Naive thymus-derived CD4-positive, alpha-beta T cell (primary cell): ENCODE data around the gene KCNK15. TPM values are rescaled to one million over a fixed set of nuclear protein-coding genes. Genes with fewer than 3 reads are reported as not detected.

ENCODE experiments used
- ATAC-seq: fragments of 150-1000 bp; cut with Tn5 transposase; 2 replicates; pipeline ENCODE4 v1.10.0; 2021; ENCODE audit warnings: mild to moderate bottlenecking, moderate library complexity
- CTCF ChIA-PET: fragments of 350-600 bp; sonication (Branson Sonifier 250); formaldehyde crosslinking; loops from one replicate; lab custom pipeline; 2021; ENCODE audit warnings: antibody characterized with exemption; lab: Charles Lee
- POLR2A ChIA-PET: fragments of 350-600 bp; sonication (Branson Sonifier 250); formaldehyde crosslinking; loops from one replicate; lab custom pipeline; 2021; ENCODE audit warnings: antibody characterized with exemption, inconsistent platforms; lab: Charles Lee
- DNase-seq, 9 donors: peaks; one replicate each; pipeline versions ENCODE4 v3.0.0 to v3.0.0-alpha.2; 2020 to 2022; ENCODE audit warnings: mixed read lengths in 1 of 9
- H3K27ac ChIP-seq: one replicate; pipeline ENCODE4 v1.7.0; 2013; ENCODE audit warnings: mild to moderate bottlenecking, low read depth, low read length, moderate library complexity
- H3K27me3 ChIP-seq, 2 donors: one replicate each; pipeline ENCODE4 v1.7.0; 2013; ENCODE audit warnings: low read length in 2 of 2, mild to moderate bottlenecking in 2 of 2, moderate library complexity in 2 of 2; ENCODE audit not compliant: control insufficient read depth in 2 of 2, insufficient read depth in 2 of 2
- H3K36me3 ChIP-seq, 3 experiments: 1 replicate in 2 of 3; 2 replicates in 1 of 3; pipeline ENCODE4 v1.7.0; 2013; ENCODE audit warnings: low read length in 3 of 3, mild to moderate bottlenecking in 3 of 3, moderate library complexity in 1 of 3; ENCODE audit not compliant: insufficient read depth in 3 of 3, control insufficient read depth in 2 of 3
- H3K4me1 ChIP-seq, 2 donors: one replicate each; pipeline ENCODE4 v1.7.0; 2013; ENCODE audit warnings: low read length in 2 of 2, mild to moderate bottlenecking in 2 of 2, moderate library complexity in 1 of 2; ENCODE audit not compliant: control insufficient read depth in 2 of 2, insufficient read depth in 2 of 2
- H3K4me3 ChIP-seq: 2 replicates; pipeline ENCODE4 v1.7.0; 2013; ENCODE audit warnings: mild to moderate bottlenecking, low read length
- H3K9me3 ChIP-seq, 3 experiments: 1 replicate in 2 of 3; 2 replicates in 1 of 3; pipeline ENCODE4 v1.7.0; 2013; ENCODE audit warnings: low read length in 3 of 3; ENCODE audit not compliant: control insufficient read depth in 2 of 3
- H3K27ac Mint-ChIP-seq, 9 donors: one replicate each; pipeline ENCODE4 v1.8.0; 2020 to 2022; ENCODE audit warnings: mixed read lengths in 9 of 9, mild to moderate bottlenecking in 8 of 9, moderate library complexity in 5 of 9, inconsistent platforms in 2 of 9
- H3K27me3 Mint-ChIP-seq, 5 donors: one replicate each; pipeline ENCODE4 v1.8.0; 2021 to 2022; ENCODE audit warnings: mixed read lengths in 5 of 5, mild to moderate bottlenecking in 1 of 5
- H3K36me3 Mint-ChIP-seq, 5 donors: one replicate each; pipeline ENCODE4 v1.8.0; 2020 to 2022; ENCODE audit warnings: mixed read lengths in 5 of 5, mild to moderate bottlenecking in 3 of 5, inconsistent platforms in 1 of 5
- H3K4me1 Mint-ChIP-seq, 7 donors: one replicate each; pipeline ENCODE4 v1.8.0; 2020 to 2022; ENCODE audit warnings: mixed read lengths in 7 of 7, mild to moderate bottlenecking in 3 of 7, inconsistent platforms in 1 of 7
- H3K4me3 Mint-ChIP-seq, 10 donors: one replicate each; pipeline ENCODE4 v1.8.0; 2020 to 2022; ENCODE audit warnings: mild to moderate bottlenecking in 10 of 10, mixed read lengths in 10 of 10, moderate library complexity in 6 of 10, inconsistent platforms in 2 of 10
- H3K9me3 Mint-ChIP-seq, 11 donors: one replicate each; pipeline ENCODE4 v1.8.0; 2020 to 2022; ENCODE audit warnings: mixed read lengths in 11 of 11, mild to moderate bottlenecking in 4 of 11, inconsistent platforms in 1 of 11, moderate library complexity in 1 of 11
- intact Hi-C, 2 donors: fragments of 100-400 bp; cut with micrococcal nuclease; formaldehyde crosslinking; loops; one replicate each; pipeline ENCODE4 v1.15.1; 2023
- polyA plus RNA-seq, 2 donors: library from polyadenylated mRNA; unstranded; fragments of 300-500 nt; fragmentation: Illumina TruSeq; gene quantifications; one replicate each; pipeline ENCODE4 v1.2.3, GENCODE V29; 2021
- total RNA-seq, 6 experiments: library from RNA in 5 of 6; stranded (reverse) in 5 of 6; gene quantifications; 1 replicate in 5 of 6; 2 replicates in 1 of 6; pipeline ENCODE4 v1.2.3 and lab custom pipeline; 2021 to 2026

Gene KCNK15
- total and polyA plus RNA-seq, 7 experiments from 2014 or later, result 0.19 TPM; not detected in 6

GRCh38 chr20:44768854-44769480 lies 23.3 kb downstream of the KCNK15 start:
- Histone ChIP-seq H3K27ac (no peak overlapping the region), H3K27me3 (peaks cover 0 to 4% of the 10 kb centered on the region in 2 donors), H3K4me3 (no peak overlapping the region), H3K4me1 (no peaks in the 10 kb centered on the region), H3K9me3 (no peaks in the 10 kb centered on the region), H3K36me3 (no peaks in the 10 kb centered on the region)
- Mint-ChIP-seq H3K4me3 (no peak overlapping the region), H3K4me1 (peaks cover 0 to 1% (median 0%) of the 10 kb centered on the region in 7 donors), H3K27me3 (peaks cover 6 to 23% (median 15%) of the 10 kb centered on the region in 5 donors), H3K36me3 (no peaks in the 10 kb centered on the region), H3K27ac (peak overlapping the region in 1 of 9 donors; percentile 37), H3K9me3 (no peaks in the 10 kb centered on the region)
- ATAC-seq, result no peak
- intact Hi-C loops, result no loop called here
- ChIA-PET CTCF (no interaction called here), POLR2A (no interaction called here)
- no peak for DNase-seq

- intact Hi-C loops, result no loop called here
- Mint-ChIP-seq H3K4me3 (no peak overlapping the region), H3K36me3 (no peaks in the 10 kb centered on the region), H3K27ac (peak overlapping the region in 1 of 9 donors; percentile 37), H3K4me1 (no peaks in the 10 kb centered on the region), H3K27me3 (peaks cover 6 to 19% (median 15%) of the 10 kb centered on the region in 5 donors), H3K9me3 (no peaks in the 10 kb centered on the region)
- DNase-seq (no peak), ATAC-seq (no peak)
- Histone ChIP-seq H3K27ac (no peak overlapping the region), H3K4me1 (no peaks in the 10 kb centered on the region), H3K4me3 (no peak overlapping the region), H3K36me3 (no peaks in the 10 kb centered on the region), H3K9me3 (no peaks in the 10 kb centered on the region), H3K27me3 (peaks cover 0 to 4% of the 10 kb centered on the region in 2 donors)
- POLR2A ChIA-PET, result no interaction called here
- CTCF ChIA-PET, result no interaction called here
These were observed 23.8 kb downstream of the KCNK15 start for GRCh38 chr20:44769481-44769863.

GRCh38 chr20:44770484-44771171 lies 25.0 kb downstream of the KCNK15 start:
- Mint-ChIP-seq H3K27me3 (peaks cover 6 to 19% (median 13%) of the 10 kb centered on the region in 5 donors), H3K4me1 (no peaks in the 10 kb centered on the region), H3K9me3 (no peaks in the 10 kb centered on the region), H3K36me3 (no peaks in the 10 kb centered on the region), H3K27ac (no peak overlapping the region), H3K4me3 (no peak overlapping the region)
- ChIA-PET CTCF (no interaction called here), POLR2A (no interaction called here)
- intact Hi-C loops, result no loop called here
- no peak for ATAC-seq
- peaks cover 0 to 4% of the 10 kb centered on the region in 2 donors for H3K27me3 ChIP-seq
- H3K9me3 ChIP-seq, result no peaks in the 10 kb centered on the region
- no peaks in the 10 kb centered on the region for H3K4me1 ChIP-seq
- no peak overlapping the region for H3K4me3 ChIP-seq
- no peaks in the 10 kb centered on the region for H3K36me3 ChIP-seq
- no peak overlapping the region for H3K27ac ChIP-seq
- DNase-seq, result no peak

DNA sequence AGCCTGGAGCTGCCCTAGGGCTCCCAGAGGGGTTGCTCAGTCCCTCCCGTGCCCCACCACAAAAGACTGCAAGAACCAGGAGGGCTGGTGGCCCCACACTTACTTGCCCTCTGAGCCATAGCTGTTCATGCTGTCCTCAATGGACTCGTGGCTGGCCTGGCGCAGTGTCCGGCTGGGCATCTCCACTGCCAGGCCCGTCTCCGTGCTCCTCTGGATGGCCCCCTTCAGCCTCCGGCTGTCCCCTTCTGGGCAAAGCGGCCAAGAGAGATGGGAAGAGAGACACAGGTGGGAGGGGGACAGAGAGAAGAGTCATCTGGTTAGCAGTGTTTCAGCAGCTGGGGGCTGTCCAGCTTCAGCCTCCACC lies 25.5 kb downstream of the KCNK15 start:
- no peaks in the 10 kb centered on the region for H3K36me3 ChIP-seq
- Mint-ChIP-seq H3K27me3 (peaks cover 7 to 18% (median 14%) of the 10 kb centered on the region in 5 donors), H3K36me3 (no peaks in the 10 kb centered on the region), H3K27ac (no peak overlapping the region), H3K9me3 (peaks cover 0 to under 1% (median 0%) of the 10 kb centered on the region in 11 donors), H3K4me1 (no peaks in the 10 kb centered on the region), H3K4me3 (no peak overlapping the region)
- H3K27ac ChIP-seq, result no peak overlapping the region
- no peak overlapping the region for H3K4me3 ChIP-seq
- H3K4me1 ChIP-seq, result no peaks in the 10 kb centered on the region
- CTCF ChIA-PET, result no interaction called here
- DNase-seq, result no peak
- ATAC-seq, result no peak
- POLR2A ChIA-PET, result no interaction called here
- intact Hi-C loops, result no loop called here
- H3K27me3 ChIP-seq, result peaks cover 0 to 4% of the 10 kb centered on the region in 2 donors
- H3K9me3 ChIP-seq, result no peaks in the 10 kb centered on the region

- H3K36me3 Mint-ChIP-seq, result no peaks in the 10 kb centered on the region
- no peak for DNase-seq
- Histone ChIP-seq H3K4me1 (no peaks in the 10 kb centered on the region), H3K4me3 (no peak overlapping the region), H3K9me3 (no peaks in the 10 kb centered on the region), H3K27me3 (peaks cover 0 to 4% of the 10 kb centered on the region in 2 donors), H3K36me3 (no peaks in the 10 kb centered on the region), H3K27ac (no peak overlapping the region)
- peaks cover 0 to 4% (median 0%) of the 10 kb centered on the region in 11 donors for H3K9me3 Mint-ChIP-seq
- ChIA-PET POLR2A (no interaction called here), CTCF (no interaction called here)
- peaks cover 12 to 22% (median 16%) of the 10 kb centered on the region in 5 donors for H3K27me3 Mint-ChIP-seq
- intact Hi-C loops, result no loop called here
- no peak overlapping the region for H3K4me3 Mint-ChIP-seq
- no peak for ATAC-seq
- H3K4me1 Mint-ChIP-seq, result no peaks in the 10 kb centered on the region
- H3K27ac Mint-ChIP-seq, result no peak overlapping the region
These were observed 27.0 kb downstream of the KCNK15 start for GRCh38 chr20:44772636-44773035.

DNA sequence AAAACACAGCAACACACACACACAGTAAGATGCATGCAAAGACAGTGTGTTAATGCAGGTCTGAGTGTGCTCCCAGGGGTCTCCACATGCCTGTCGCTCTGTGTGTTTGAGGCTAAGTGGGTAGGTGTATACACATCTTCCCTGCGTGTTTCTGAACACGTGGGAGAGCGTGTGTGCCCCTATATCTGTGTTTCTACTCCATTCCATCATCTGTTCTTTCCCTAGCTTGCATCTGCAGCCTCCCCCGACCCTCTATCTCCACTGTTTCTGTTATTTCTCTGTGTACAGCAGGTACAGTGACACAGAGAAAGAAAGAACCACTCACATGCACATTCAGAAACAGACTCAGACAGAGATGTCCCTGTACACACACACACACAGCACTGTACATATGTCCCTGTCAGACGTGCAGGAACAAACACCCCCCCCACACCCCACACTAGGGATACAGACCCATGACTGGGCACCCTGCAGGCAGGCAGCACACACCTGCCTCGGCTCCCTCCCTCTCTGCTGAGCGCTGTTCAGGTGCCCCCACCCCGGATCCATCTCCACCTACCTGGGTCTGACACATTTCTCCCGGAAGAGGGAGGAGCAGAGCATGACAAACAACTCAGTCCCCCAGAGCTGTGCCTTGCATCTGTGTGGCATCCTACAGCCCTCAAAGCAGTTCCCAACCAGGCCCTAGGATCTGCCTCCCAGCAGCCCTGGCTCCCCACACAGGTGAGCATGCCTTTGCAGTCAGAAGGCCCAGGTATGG lies 27.6 kb downstream of the KCNK15 start:
- ChIA-PET POLR2A (no interaction called here), CTCF (no interaction called here)
- ATAC-seq (no peak), DNase-seq (no peak)
- no peaks in the 10 kb centered on the region for H3K36me3 Mint-ChIP-seq
- H3K4me1 Mint-ChIP-seq, result no peaks in the 10 kb centered on the region
- peaks cover 0 to 4% (median 0%) of the 10 kb centered on the region in 11 donors for H3K9me3 Mint-ChIP-seq
- H3K27me3 Mint-ChIP-seq, result peaks cover 12 to 22% (median 16%) of the 10 kb centered on the region in 5 donors
- no peaks in the 10 kb centered on the region for H3K9me3 ChIP-seq
- no peaks in the 10 kb centered on the region for H3K4me1 ChIP-seq
- no peaks in the 10 kb centered on the region for H3K36me3 ChIP-seq
- no peak overlapping the region for H3K27ac Mint-ChIP-seq
- no peak overlapping the region for H3K4me3 ChIP-seq
- peaks cover 0 to 4% of the 10 kb centered on the region in 2 donors for H3K27me3 ChIP-seq
- intact Hi-C loops, result no loop called here
- no peak overlapping the region for H3K4me3 Mint-ChIP-seq
- H3K27ac ChIP-seq, result no peak overlapping the region
